ENCODE results near the gene NDST4.

The NDST4 gene

DNA sequence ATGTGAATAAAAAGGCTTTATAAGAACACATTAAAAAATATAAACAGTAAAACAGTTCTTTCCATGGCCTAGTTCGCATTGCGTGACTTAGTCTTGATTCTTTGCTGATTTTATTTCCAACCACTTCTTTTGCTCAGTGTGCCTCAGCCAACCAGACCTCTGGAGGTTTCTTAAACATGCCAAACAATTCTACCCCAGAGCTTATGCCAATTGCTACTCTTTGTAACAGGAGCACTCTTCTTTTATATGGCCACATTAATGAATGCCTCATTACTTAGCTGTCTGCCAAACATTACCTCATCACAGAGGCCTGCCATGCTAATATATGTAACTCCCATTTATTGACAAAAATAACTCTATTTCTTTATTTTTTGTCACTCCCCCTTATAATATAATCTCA is 202.3 kb downstream of the NDST4 start:
- no peak for TF ChIP-seq FOXA1 (IDR thresholded peaks at IDR 0.05)
- ChIA-PET CTCF (interaction anchor here (0.6 kb wide), 1 partner anchor 8 kb away, joined by 3 read pairs; no protein-coding TSS in a partner anchor), POLR2A (no interaction called here)

GRCh38 chr4:114907568-114907967 is 205.9 kb downstream of the NDST4 start:
- no peak for TF ChIP-seq SUZ12 (IDR thresholded peaks at IDR 0.05)
- TF ChIP-seq LEF1 (IDR thresholded peaks at IDR 0.05; ENCODE audit: borderline replicate concordance) = no peak
- no peak for TF ChIP-seq SP1 (IDR thresholded peaks at IDR 0.05)
- TF ChIP-seq L3MBTL2 (conservative IDR thresholded peaks at IDR 0.05) = no peak
- no peak for TF ChIP-seq ARNT (IDR thresholded peaks at IDR 0.05)
- no peak for TF ChIP-seq PKNOX1 (IDR thresholded peaks at IDR 0.05)
- no peak for TF ChIP-seq BHLHE40 (IDR thresholded peaks at IDR 0.05; ENCODE audit: borderline replicate concordance)
- TF ChIP-seq FOXK2 (IDR thresholded peaks at IDR 0.05) = no peak
- no peak for TF ChIP-seq FOXM1 (IDR thresholded peaks at IDR 0.05; ENCODE audit: borderline replicate concordance)
- no peak for TF ChIP-seq NFRKB (IDR thresholded peaks at IDR 0.05)
- TF ChIP-seq HDGF (IDR thresholded peaks at IDR 0.05; ENCODE audit: borderline replicate concordance) = no peak
- TF ChIP-seq CTBP1 (IDR thresholded peaks at IDR 0.05; ENCODE audit: borderline replicate concordance) = no peak
- ChIA-PET CTCF (interaction anchor here (0.7 kb wide), 1 partner anchor 185 kb away, joined by 3 read pairs; no protein-coding TSS in a partner anchor), POLR2A (no interaction called here)
- DNase-seq (ENCODE audit: extremely low spot score) = no peak

More for the DNA sequence above, 202.3 kb downstream of the NDST4 start:
- DNase-seq (ENCODE audit: extremely low spot score) = no peak

GRCh38 chr4:114905017-114905416 is 208.4 kb downstream of the NDST4 start:
- ChIA-PET POLR2A (no interaction called here), CTCF (no interaction called here)
- DNase-seq (ENCODE audit: extremely low spot score) = no peak
- TF ChIP-seq ZNF384 (IDR thresholded peaks at IDR 0.05) (peak; percentile 75), SP1 (IDR thresholded peaks at IDR 0.05) (no peak), HDGF (IDR thresholded peaks at IDR 0.05; ENCODE audit: borderline replicate concordance) (no peak), ARNT (IDR thresholded peaks at IDR 0.05) (0 out of 2 replicates have a peak, but pooled peaks have one; percentile 30), PKNOX1 (IDR thresholded peaks at IDR 0.05) (peak; percentile 54), L3MBTL2 (conservative IDR thresholded peaks at IDR 0.05) (no peak), CTBP1 (IDR thresholded peaks at IDR 0.05; ENCODE audit: borderline replicate concordance) (peak; percentile 19; the same call in 1 of the 2 replicates)

DNA sequence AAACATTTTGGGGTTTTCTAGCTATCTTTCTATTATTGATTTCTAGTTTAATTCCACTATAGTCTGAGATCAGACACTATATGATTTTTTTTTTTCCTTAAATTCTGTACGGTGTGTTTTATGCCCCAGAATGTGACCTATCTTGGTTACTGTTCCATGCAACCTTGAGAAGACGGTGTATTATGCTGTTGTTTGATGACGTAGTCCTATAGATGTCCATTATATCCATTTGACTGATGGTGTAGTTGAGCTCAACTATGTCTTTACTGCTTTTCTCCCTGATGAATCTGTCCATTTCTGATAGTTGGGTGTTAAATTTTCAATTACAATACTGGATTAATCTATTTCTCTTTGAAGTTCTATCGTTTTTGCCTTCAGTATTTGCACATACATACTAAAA is 212.5 kb downstream of the NDST4 start:
- TF ChIP-seq BHLHE40 (IDR thresholded peaks at IDR 0.05; ENCODE audit: borderline replicate concordance) = no peak
- TF ChIP-seq FOXM1 (IDR thresholded peaks at IDR 0.05; ENCODE audit: borderline replicate concordance) = no peak
- TF ChIP-seq FOXK2 (IDR thresholded peaks at IDR 0.05) = no peak
- no peak for TF ChIP-seq ELF4 (IDR thresholded peaks at IDR 0.05)
- no peak for TF ChIP-seq NFRKB (IDR thresholded peaks at IDR 0.05)
- TF ChIP-seq SUZ12 (IDR thresholded peaks at IDR 0.05) = no peak
- TF ChIP-seq HDGF (IDR thresholded peaks at IDR 0.05; ENCODE audit: borderline replicate concordance) = no peak
- TF ChIP-seq L3MBTL2 (conservative IDR thresholded peaks at IDR 0.05) = no peak
- TF ChIP-seq ZNF384 (IDR thresholded peaks at IDR 0.05) = no peak
- TF ChIP-seq PKNOX1 (IDR thresholded peaks at IDR 0.05) = no peak
- TF ChIP-seq LEF1 (IDR thresholded peaks at IDR 0.05; ENCODE audit: borderline replicate concordance) = no peak
- no peak for TF ChIP-seq FOXA1 (IDR thresholded peaks at IDR 0.05)
- TF ChIP-seq SP1 (IDR thresholded peaks at IDR 0.05) = no peak
- no peak for TF ChIP-seq CTBP1 (IDR thresholded peaks at IDR 0.05; ENCODE audit: borderline replicate concordance)
- TF ChIP-seq TARDBP (IDR thresholded peaks at IDR 0.05) = no peak
- TF ChIP-seq ARNT (IDR thresholded peaks at IDR 0.05) = no peak
- DNase-seq (ENCODE audit: extremely low spot score) = no peak
- ChIA-PET CTCF (interaction anchor here (0.6 kb wide), 1 partner anchor 14 kb away, joined by 8 read pairs; no protein-coding TSS in a partner anchor), POLR2A (no interaction called here)

DNA sequence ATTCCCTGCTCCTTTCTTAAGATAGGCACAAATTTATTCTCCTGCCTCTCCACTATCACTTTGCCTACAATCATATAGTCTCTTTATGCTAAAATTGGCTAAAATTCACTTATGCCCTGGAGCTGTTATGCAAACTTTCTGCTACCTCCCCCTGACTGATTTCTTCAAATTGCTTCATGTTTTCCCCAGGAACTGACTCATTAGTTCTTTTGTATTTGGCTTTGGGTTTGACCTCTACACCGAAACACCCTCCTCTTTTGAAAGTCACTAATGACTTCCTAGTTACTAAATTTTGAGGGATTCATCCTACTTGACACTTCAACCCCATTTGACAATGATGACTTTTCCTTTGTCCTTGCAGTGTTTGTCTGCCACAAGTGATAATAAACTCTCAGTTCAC is 222.6 kb downstream of the NDST4 start:
- TF ChIP-seq ELF4 (IDR thresholded peaks at IDR 0.05) (no peak), NFRKB (IDR thresholded peaks at IDR 0.05) (no peak), CTBP1 (IDR thresholded peaks at IDR 0.05; ENCODE audit: borderline replicate concordance) (no peak), BHLHE40 (IDR thresholded peaks at IDR 0.05; ENCODE audit: borderline replicate concordance) (no peak), LEF1 (IDR thresholded peaks at IDR 0.05; ENCODE audit: borderline replicate concordance) (no peak), HDGF (IDR thresholded peaks at IDR 0.05; ENCODE audit: borderline replicate concordance) (no peak), SUZ12 (IDR thresholded peaks at IDR 0.05) (no peak), L3MBTL2 (conservative IDR thresholded peaks at IDR 0.05) (no peak), TARDBP (IDR thresholded peaks at IDR 0.05) (no peak), FOXK2 (IDR thresholded peaks at IDR 0.05) (no peak)
- ChIA-PET CTCF (no interaction called here), POLR2A (no interaction called here)
- DNase-seq (ENCODE audit: extremely low spot score) = no peak

- TF ChIP-seq NFRKB (IDR thresholded peaks at IDR 0.05) = no peak
- TF ChIP-seq HDGF (IDR thresholded peaks at IDR 0.05; ENCODE audit: borderline replicate concordance) = no peak
- no peak for TF ChIP-seq L3MBTL2 (conservative IDR thresholded peaks at IDR 0.05)
- no peak for TF ChIP-seq LEF1 (IDR thresholded peaks at IDR 0.05; ENCODE audit: borderline replicate concordance)
- TF ChIP-seq BHLHE40 (IDR thresholded peaks at IDR 0.05; ENCODE audit: borderline replicate concordance) = no peak
- no peak for DNase-seq (ENCODE audit: extremely low spot score)
- ChIA-PET CTCF (no interaction called here), POLR2A (no interaction called here)
Measured at GRCh38 chr4:114886761-114887160, 226.7 kb downstream of the NDST4 start.

DNA sequence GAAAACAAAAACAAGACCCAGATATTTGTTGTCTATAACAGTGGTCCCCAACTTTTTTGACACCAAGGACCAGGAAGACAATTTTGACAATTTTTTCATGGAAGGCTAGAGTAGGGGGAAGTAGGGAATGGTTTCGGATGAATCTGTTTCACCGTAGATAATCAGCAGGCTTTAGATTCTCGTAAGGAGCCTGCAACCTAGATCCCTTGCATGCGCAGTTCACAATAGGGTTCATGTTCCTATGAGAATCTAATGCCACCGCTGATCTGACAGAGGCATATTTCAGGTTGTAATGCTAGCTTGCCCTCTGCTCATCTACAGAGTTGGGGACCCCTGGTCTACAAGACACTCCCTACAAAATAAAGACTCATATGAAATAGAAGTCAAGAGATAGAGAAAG is 229.8 kb downstream of the NDST4 start:
- ChIA-PET POLR2A (no interaction called here), CTCF (no interaction called here)
- TF ChIP-seq TARDBP (IDR thresholded peaks at IDR 0.05) = no peak
- no peak for TF ChIP-seq PKNOX1 (IDR thresholded peaks at IDR 0.05)
- no peak for TF ChIP-seq ZNF384 (IDR thresholded peaks at IDR 0.05)
- no peak for TF ChIP-seq FOXA1 (IDR thresholded peaks at IDR 0.05)
- no peak for TF ChIP-seq SUZ12 (IDR thresholded peaks at IDR 0.05)
- no peak for TF ChIP-seq SP1 (IDR thresholded peaks at IDR 0.05)
- TF ChIP-seq ARNT (IDR thresholded peaks at IDR 0.05) = no peak
- TF ChIP-seq ELF4 (IDR thresholded peaks at IDR 0.05) = no peak
- TF ChIP-seq BHLHE40 (IDR thresholded peaks at IDR 0.05; ENCODE audit: borderline replicate concordance) = no peak
- TF ChIP-seq CTBP1 (IDR thresholded peaks at IDR 0.05; ENCODE audit: borderline replicate concordance) = no peak
- no peak for TF ChIP-seq L3MBTL2 (conservative IDR thresholded peaks at IDR 0.05)
- TF ChIP-seq NFRKB (IDR thresholded peaks at IDR 0.05) = no peak
- no peak for TF ChIP-seq HDGF (IDR thresholded peaks at IDR 0.05; ENCODE audit: borderline replicate concordance)
- no peak for TF ChIP-seq LEF1 (IDR thresholded peaks at IDR 0.05; ENCODE audit: borderline replicate concordance)
- no peak for TF ChIP-seq FOXM1 (IDR thresholded peaks at IDR 0.05; ENCODE audit: borderline replicate concordance)
- TF ChIP-seq FOXK2 (IDR thresholded peaks at IDR 0.05) = no peak
- DNase-seq (ENCODE audit: extremely low spot score) = no peak

Measured in HEK293T (cell line).